HG03280 (cell line): Measurements from ENCODE around the gene ATM.
A peak's percentile ranks its signal among the peaks of the same experiment; 100 is the strongest.
"Not testable (repeated sequence)": the region's sequence is repeated elsewhere in the genome, so short reads cannot be mapped to it uniquely, and the experiment has no call there.

ENCODE experiments used
- ATAC-seq: cut with Tn5 transposase; IDR thresholded peaks from one replicate; pipeline ENCODE4 v1.9.1; 2021; ENCODE audit warnings: mild to moderate bottlenecking, moderate library complexity; ENCODE audit not compliant: unreplicated experiment

ATM gene

DNA sequence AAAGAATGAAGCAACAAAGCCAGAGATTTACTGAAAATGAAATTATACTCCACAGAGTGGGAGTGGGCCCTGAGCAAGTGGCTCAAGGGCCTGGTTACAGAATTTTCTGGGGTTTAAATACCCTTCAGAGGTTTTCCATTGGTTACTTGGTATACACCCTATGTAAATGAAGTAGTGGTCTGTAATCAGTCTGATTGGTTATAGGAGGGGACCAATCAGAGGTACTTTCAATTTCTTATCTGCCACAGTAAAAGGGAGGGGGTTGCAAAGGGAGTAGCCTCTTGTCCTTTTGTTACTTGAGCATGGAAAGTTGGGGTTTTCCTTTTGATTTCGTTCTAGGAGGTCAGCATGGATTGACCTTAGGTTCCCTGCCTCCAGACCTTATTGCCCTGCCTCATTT lies 63.5 kb downstream of the ATM start:
- no peak for ATAC-seq

DNA sequence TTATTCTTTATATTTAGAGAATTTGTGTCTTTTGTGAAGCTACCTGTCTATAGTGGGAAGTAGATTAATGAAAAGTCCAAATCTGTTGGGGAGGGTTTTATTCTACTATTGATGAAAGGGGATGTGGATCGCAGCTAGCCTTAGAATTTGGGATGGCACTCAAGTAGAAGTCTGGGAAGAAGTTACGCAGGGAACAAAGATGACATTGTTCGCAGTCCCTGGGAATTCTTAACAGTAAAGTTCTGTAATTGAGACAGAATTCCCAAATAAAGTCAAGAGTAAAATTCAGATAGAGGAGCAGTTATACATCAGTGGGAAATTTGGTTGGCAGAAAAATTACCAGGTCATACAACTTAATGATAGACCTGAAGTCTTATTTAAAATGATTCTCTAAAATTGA lies 64.1 kb downstream of the ATM start:
- ATAC-seq = no peak

GRCh38 chr11:108289066-108289465 lies 66.2 kb downstream of the ATM start:
- ATAC-seq = not testable (repeated sequence)

- no peak for ATAC-seq
Measured at GRCh38 chr11:108289699-108290098, 66.8 kb downstream of the ATM start.

- ATAC-seq = no peak
Measured at GRCh38 chr11:108293229-108293628, 70.4 kb downstream of the ATM start.

GRCh38 chr11:108302121-108302785 lies 79.4 kb downstream of the ATM start:
- ATAC-seq = peak; percentile 78

- no peak for ATAC-seq
Measured at GRCh38 chr11:108307751-108308150, 84.9 kb downstream of the ATM start.

DNA sequence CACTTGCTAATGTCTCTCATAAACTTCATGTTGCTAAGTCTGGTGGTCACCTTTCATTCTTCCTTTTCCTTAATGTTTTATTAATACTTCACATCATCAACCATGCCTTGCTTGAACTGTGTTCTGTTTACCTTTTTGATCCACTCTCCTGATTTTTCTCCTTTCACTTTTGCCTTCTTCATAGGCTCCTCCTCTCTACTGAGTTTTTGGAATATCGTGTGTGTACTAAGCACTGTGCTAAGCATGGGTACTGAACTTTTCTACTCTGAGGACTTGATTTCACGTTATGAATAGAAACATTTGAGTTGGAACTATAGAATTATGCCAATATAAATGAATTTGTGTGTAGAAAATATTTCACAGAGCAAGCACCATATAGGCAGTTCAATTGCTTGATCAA lies 90.6 kb downstream of the ATM start:
- ATAC-seq = no peak

- no peak for ATAC-seq
Measured at GRCh38 chr11:108316061-108316460, 93.2 kb downstream of the ATM start.

GRCh38 chr11:108319541-108320145 lies 96.8 kb downstream of the ATM start:
- ATAC-seq = no peak

GRCh38 chr11:108322666-108323065 lies 99.8 kb downstream of the ATM start:
- no peak for ATAC-seq

DNA sequence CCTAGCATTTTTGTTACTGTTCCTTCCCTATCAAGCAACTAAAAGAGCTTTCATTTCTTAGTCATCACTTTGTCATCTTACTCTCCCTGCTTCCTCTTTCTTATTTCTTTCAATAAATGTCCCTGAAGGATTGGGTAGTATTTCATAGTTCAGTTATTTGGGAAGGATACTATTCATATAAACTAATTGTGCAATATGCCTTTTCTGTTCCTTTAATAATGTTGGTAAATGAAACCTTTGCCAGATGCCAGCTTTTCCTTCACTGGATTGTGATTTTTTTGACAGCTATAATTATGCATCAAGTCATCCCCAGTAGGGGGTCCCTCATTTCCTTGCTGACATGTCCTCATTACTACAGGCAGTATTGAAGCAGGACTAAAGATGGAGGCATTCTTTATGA lies 101.7 kb downstream of the ATM start:
- ATAC-seq = no peak

DNA sequence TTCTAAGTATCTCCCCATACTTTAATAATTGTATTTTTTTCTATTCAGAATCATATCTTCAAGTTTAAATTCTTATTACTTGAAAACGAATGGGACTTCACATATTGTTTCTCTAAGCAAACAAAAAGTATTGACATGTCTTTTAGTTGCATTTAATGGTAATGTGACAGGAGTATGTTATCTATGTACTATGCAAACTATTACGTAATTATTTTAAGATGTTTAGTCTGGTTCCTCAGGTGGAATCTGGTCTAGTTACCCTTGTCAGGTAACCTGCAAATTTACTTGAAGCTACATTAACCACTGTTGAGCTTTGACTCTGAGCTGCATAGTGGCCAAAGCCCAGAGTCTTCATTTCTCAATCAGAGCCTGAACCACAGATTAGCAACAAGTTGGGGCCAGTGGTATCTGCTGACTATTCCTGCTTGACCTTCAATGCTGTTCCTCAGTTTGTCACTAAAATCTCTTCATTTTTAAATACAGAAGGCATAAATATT lies 110.6 kb downstream of the ATM start:
- no peak for ATAC-seq

GRCh38 chr11:108338750-108339149 lies 115.9 kb downstream of the ATM start:
- ATAC-seq = no peak

DNA sequence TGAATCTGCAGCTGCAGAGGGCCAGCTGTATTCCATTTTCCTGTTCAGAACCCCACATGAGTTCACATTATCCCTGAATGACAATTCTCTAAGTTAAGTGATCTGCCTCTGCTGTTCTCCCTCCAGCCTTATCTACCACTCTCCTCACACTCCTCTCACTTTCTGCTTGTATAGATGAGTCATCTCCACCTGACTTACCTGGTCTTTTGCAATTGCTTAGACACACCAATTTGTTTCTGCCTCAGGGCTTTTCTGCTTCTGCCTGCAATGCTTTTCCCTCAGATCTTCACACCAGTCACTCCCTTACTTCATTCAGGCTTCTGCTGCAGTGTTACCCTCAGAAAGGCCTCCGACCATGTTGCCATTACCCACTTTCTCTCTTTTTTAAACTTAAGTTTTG lies 118.1 kb downstream of the ATM start:
- ATAC-seq = no peak

DNA sequence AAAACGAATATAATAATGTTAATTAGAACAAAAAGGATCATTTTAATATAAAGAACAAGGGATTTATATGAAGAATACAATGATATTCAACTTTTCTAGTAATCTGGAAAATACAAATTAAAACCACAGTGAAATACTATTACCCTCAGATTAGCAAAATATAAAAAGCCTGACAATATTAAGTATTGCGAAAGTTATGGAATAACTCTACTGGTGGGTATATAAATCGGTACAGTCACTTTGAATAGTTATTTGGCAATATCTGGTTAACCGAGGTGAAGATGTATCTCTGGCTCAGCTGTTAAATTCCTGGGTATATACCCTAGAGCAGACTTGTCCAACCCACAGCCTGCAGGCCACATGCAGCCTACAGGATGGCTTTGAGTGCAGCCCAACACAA lies 118.8 kb downstream of the ATM start:
- ATAC-seq = no peak

- no peak for ATAC-seq
Measured at GRCh38 chr11:108343714-108344113, 120.8 kb downstream of the ATM start.

GRCh38 chr11:108345767-108346166 lies 122.9 kb downstream of the ATM start:
- ATAC-seq = no peak

DNA sequence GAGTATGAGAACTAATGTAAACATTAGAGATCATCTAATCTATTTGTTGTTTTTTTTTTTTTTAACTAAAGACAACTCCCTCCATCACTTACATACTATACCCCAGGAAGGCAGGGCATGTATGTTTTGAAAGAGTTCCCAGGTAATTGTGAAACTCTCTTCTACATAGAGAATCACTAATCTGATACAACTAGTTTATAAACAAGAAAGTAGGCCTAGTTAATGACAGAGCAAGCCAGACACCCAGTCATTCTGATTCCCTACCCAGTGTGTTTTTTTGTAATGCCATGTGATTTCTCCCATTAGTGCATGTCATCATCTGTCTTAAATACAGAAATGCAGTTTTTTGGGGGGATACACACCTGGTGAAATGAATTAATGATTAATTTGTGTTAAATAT lies 123.6 kb downstream of the ATM start:
- ATAC-seq = no peak

GRCh38 chr11:108351468-108351867 lies 128.6 kb downstream of the ATM start:
- ATAC-seq = no peak

DNA sequence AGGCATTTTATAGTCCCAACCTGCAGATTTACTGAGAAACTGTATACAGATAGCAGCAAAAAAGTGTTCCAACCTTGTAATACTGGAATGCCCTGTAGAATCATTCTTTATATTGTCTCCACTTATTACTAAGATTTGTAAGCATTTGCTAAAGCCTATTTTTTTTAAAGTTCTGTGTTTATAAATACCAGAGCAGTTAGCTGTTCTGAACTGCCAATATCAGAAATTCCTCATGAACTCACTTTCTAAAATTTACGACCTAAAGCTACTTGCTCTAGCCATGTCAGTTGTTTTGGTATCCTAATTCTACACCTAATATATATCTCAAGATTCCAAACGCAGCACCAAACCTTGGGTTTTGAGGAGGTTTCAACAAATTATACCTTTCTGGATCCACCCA lies 141.3 kb downstream of the ATM start:
- ATAC-seq = no peak

- ATAC-seq = no peak
Measured at GRCh38 chr11:108368134-108368533, 145.3 kb downstream of the ATM start.

GRCh38 chr11:108369064-108369463 lies 146.2 kb downstream of the ATM start:
- ATAC-seq = no peak
